ENCODE results near the gene RNF6. TPM values are rescaled to one million over a fixed set of nuclear protein-coding genes. Genes with fewer than 3 reads are reported as not detected.

The RNF6 gene
- total and polyA plus RNA-seq, 10 of the 15 experiments (the other 5 are each of a cell fraction or from before 2014, with no cell fraction given): 19.0 to 54.0 (median 33.8) TPM

DNA sequence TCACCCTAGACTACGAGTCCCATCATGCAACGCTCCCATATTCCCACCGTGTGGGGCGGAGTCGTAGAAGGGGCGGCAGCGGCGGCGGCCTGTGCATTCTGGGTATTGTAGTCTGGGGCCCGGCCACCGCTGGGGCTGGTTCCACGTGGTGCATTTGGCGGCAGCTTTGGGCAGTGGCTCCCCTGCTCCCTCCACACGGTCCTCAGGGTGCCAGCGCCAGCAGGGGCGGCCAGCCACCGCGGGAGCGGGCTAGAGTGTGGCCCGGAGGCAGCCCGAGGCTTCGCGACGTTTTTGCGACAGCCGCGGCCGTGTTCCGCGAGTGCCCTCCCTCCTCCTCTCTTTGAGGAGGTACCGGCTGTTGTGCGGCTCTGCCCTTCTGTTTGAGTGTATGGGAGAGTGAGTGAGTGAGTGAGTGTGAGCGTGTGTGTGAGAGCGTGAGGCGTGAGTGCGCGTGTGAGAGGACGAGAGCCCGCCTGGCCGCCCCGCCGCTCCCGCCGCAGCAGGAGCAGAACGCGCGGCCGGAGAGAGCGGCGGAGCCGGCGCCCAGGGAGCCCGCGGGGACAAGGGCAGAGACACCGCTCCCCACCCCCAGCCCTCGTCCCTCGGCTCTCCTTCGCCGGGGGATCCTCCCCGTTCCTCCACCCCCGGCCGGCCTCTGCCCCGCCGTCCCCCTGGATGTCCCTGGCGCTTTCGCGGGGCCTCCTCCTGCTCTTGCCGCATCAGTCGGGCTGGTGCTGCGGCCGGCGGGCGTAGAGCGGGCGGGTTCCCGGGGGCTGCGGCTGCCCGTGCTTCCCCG lies 31.9 kb upstream of the RNF6 start, which contains the start of gene CDK8 (continued):
- no peak for TF ChIP-seq ASH2L (IDR thresholded peaks at IDR 0.05; ENCODE audit: borderline replicate concordance, low read depth)
- TF ChIP-seq NR2C2 (IDR thresholded peaks at IDR 0.05; ENCODE audit: borderline replicate concordance, control insufficient read depth, insufficient read length, low read depth): no peak
- TF ChIP-seq LARP7 (IDR thresholded peaks at IDR 0.05): peak; percentile 79
- TF ChIP-seq ESRRA (IDR thresholded peaks at IDR 0.05; ENCODE audit: low read length): no peak
- TF ChIP-seq PAX8 (IDR thresholded peaks at IDR 0.05): no peak
- TF ChIP-seq NKRF (conservative IDR thresholded peaks at IDR 0.05): peak; percentile 76
- no peak for TF ChIP-seq POU2F2 (IDR thresholded peaks at IDR 0.05; ENCODE audit: borderline replicate concordance, low read depth, low read length)
- TF ChIP-seq TCF3 (IDR thresholded peaks at IDR 0.05; ENCODE audit: borderline replicate concordance, insufficient read depth, low read depth, low read length): no peak
- peak; percentile 72; the same call in 1 of the 2 replicates for TF ChIP-seq RB1 (IDR thresholded peaks at IDR 0.05; ENCODE audit: borderline replicate concordance)
- TF ChIP-seq RAD21 (IDR thresholded peaks at IDR 0.05; ENCODE audit: insufficient read depth, low read depth, low read length): no peak
- TF ChIP-seq RBBP5 (conservative IDR thresholded peaks at IDR 0.05): no peak
- TF ChIP-seq BCL3 (IDR thresholded peaks at IDR 0.05; ENCODE audit: borderline replicate concordance, insufficient read depth, low read depth, low read length, poor library complexity, severe bottlenecking): no peak
- TF ChIP-seq NR2C1 (IDR thresholded peaks at IDR 0.05): peak; percentile 62; the same call in 1 of the 2 replicates
- peak; percentile 16 to 27; a peak in 1 of 4 replicates for TF ChIP-seq BHLHE40 (IDR thresholded peaks at IDR 0.05; ENCODE audit: borderline replicate concordance in 1 of 2, low read depth in 2 of 2, low read length in 1 of 2)
- no peak for TF ChIP-seq ZNF592 (IDR thresholded peaks at IDR 0.05)
- TF ChIP-seq, protein P1, sequence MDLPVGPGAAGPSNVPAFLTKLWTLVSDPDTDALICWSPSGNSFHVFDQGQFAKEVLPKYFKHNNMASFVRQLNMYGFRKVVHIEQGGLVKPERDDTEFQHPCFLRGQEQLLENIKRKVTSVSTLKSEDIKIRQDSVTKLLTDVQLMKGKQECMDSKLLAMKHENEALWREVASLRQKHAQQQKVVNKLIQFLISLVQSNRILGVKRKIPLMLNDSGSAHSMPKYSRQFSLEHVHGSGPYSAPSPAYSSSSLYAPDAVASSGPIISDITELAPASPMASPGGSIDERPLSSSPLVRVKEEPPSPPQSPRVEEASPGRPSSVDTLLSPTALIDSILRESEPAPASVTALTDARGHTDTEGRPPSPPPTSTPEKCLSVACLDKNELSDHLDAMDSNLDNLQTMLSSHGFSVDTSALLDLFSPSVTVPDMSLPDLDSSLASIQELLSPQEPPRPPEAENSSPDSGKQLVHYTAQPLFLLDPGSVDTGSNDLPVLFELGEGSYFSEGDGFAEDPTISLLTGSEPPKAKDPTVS (IDR thresholded peaks at IDR 0.05; ENCODE audit: low read depth, low read length): peak; percentile 86; the same call in 1 of the 2 replicates
- no peak for TF ChIP-seq SMARCA5 (IDR thresholded peaks at IDR 0.05)
- no peak for TF ChIP-seq NFYB (IDR thresholded peaks at IDR 0.05; ENCODE audit: insufficient read depth, low read depth, low read length)
- TF ChIP-seq POLR2AphosphoS5 (IDR thresholded peaks at IDR 0.05; ENCODE audit: low read length): peak; percentile 68
- TF ChIP-seq YBX1 (IDR thresholded peaks at IDR 0.05): no peak
